Bladder microvascular endothelial cell (primary cell): ENCODE measurements around the gene MINDY3. TPM values are rescaled to one million over a fixed set of nuclear protein-coding genes. Genes with fewer than 3 reads are reported as not detected.

ENCODE experiments used
- total RNA-seq: library from RNA; depleted of rRNA; stranded (reverse); fragments of >200 nt; gene quantifications from 2 replicates; pipeline ENCODE4 v1.2.3, GENCODE V29; 2014

Gene MINDY3
- 17.8 and 26.0 TPM in 2 replicates for total RNA-seq

DNA sequence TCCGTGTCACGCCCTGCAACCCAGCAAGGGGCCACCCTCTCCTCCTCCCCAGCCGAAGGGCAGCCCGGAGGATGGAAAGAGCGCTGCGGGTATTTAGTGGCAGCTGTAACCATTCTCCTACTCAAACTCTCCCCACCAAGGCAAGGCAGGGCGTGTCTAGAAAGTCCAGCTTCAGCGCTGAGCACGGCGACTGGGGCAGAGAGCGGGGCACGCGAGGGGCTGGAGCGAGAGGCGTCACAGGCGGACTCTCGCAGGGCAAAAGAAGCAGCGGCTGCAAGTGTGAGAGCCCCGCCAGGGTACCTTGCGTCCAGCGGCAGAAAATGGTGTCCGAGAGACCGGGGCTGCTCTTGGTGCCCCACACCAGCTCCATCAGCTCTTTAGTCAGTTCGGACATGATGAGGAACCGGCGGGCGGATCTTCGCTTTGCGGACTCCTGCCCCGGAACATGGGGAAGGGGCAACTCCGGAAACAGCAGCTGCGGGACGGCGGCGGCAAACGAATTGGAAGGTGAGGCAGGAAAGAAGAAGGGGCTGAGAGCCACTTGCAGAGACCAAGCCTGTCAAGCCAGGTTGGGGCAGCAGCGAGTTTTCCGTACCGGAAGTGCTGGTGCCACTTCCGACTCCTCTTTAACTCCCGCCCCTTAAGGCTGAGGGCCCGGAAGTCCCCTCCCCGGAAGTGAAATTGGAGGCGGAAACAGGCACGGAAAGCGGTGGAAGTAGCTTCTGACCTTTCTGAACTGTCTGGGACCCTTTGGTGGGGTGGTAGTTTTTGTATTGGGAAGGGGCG is at the start of gene MINDY3:
Gene MINDY3, minus strand, starts transcription at position 602 of the 786 bp plus-strand sequence. Its CDS starts 208 bp downstream, at position 394.

Other genes with a start within 250 kb of the MINDY3 start
- gene ITGA8, start 140.6 kb downstream of the MINDY3 start, total RNA-seq = 0.16 and 0.25 TPM in 2 replicates